Activated CD8-positive, alpha-beta memory T cell treated with anti-CD3 and anti-CD28 coated beads, Interleukin-2, amount 50 U/mL, for 48 hours (primary cell): ENCODE data around the gene SUPT4H1.
A peak's percentile ranks its signal among the peaks of the same experiment; 100 is the strongest.

Source experiments
- DNase-seq: peaks from one replicate; pipeline ENCODE4 v3.0.0-alpha.2; 2020

The SUPT4H1 gene

DNA sequence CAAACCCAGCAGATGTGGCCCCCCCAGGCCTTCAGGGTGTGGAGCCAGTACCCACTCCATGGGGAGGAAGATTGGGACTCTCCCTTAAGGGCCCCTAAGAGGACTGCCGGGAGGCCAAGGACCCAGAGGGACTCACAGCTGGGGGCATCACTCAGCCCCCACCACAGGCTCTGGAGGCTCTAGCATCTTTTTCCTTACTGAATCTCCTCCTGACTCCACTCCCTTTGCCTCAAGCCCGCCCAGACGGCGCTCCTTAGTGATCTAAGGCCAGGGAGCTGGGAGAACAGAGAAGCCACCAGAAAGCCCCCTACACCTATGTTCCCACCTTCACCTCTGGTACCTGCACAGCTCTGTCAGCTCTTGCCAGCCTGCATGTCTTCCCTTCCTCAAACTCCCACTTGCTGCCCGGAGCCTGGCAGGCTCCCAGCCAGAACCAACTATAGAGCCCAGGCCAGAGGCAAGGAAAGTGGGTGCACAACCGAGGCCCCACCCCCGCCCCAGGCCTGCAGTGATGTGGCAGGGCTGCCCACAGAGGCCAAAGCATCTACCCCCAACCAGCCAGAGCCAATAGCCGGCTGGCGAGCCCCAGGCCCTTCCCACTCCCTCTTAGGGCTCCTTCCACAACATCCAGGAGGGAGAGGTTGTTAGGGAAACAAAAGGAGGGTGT is 48.9 kb downstream of the SUPT4H1 start:
- peak; percentile 48 for DNase-seq

DNA sequence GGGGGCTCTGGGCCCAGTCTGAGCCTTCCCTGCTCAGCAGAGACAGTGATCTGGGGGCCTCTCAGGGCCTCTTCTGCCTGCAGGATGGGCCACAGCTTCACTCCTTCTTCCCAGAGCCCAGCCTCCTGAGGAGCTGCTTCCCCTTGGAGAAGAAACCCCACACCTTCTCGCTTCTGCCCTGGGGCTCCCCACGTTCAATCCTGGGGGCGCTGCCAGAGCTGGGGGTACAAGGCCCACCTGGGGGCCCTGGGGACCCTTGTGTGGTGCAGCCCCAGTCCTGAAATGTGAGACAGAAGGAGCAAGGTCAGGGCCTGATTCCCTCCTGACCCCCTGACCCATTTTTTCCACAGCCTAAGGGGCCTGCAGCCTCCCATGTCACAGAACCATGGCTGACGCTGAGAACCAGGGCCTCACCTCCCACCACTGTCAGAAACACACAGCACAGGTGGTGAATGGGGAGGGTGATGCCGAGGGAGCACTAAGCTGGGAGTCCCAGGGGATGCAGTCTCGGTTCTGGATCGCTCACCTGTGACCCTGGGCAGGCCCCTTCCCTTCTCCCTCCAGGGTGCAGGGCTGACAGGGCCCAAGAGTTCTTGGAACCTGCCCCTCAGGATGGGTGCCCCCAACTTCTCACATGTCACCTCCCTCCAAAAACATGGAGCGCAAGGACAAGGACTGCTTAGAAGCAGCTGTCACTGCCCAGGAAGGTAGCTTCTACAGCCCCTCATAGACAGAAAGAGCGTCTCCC is 49.7 kb downstream of the SUPT4H1 start:
- peak; percentile 38 for DNase-seq

DNA sequence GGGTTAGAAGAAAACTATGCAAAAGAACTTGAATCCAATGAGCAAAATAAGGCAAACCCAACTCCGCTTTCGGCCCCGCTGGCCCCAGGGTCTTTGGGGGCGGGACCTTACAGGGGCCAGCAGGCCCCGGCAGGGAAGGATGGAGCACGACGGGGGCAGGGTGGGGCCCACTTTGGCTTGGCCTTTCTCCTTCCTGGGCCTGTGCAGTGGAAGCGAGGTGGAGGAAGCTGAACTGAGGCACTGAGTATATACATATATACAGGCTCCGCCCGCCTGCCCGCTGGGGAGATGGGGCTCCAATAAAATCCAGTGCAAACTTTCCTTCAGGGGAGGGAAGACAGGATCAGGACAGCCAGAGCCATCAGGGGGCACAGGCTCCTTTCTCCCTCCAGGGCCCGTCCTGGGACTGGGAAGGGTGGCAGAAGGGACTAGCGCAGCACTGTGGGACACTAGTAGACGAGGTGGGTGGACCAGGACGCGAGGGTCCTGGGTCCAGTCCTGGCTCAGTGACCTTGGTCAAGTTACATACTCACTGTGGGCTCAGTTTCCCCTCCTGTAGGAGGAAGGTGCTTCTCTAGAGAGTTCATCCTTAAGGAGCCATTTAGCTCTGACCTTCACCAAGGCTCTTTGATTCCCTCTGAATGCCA is 50.4 kb downstream of the SUPT4H1 start:
- DNase-seq: peak; percentile 37

DNA sequence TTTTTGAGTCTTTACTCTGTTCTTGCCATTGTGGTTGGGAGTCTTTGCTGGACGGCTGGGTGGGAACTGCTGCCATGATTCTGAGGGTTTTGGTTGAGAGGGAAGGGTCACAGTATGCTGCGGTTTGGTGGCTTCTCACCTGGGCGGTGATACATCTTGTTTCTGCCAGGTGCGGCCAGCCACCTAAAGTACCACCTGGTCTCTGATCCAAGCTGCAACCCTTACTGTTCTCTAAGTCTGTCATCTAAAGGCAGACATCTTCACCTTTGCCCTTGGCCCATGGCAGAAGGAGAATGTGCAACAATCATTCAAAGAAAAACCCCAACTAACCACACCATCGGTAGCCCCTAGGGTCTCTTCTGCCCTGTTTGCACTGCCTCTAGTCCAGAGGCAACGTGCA is 51.7 kb downstream of the SUPT4H1 start:
- DNase-seq: peak; percentile 32
